Lung (tissue), 12 donors: ENCODE measurements around the gene DRC7. TPM values are rescaled to one million over a fixed set of nuclear protein-coding genes. Genes with fewer than 3 reads are reported as not detected.

Source experiments
- ATAC-seq: fragments of 200-7000 bp; cut with Tn5 transposase; one replicate; pipeline ENCODE4 v1.9.1; 2020; ENCODE audit warnings: moderate number of reproducible peaks; ENCODE audit not compliant: insufficient read depth, low FRiP score
- DNase-seq, 3 donors: peaks; one replicate each; pipeline ENCODE4 v3.0.0-alpha.2; 2013 to 2017
- H3K27ac ChIP-seq, 2 donors: one replicate each; pipeline ENCODE4 v1.5.1; 2013; ENCODE audit warnings: mild to moderate bottlenecking in 2 of 2, moderate library complexity in 2 of 2, control low read depth in 1 of 2, inconsistent platforms in 1 of 2, low read depth in 1 of 2, low read length in 1 of 2
- H3K27me3 ChIP-seq, 3 donors: one replicate each; pipeline ENCODE4 v1.5.1; 2013; ENCODE audit warnings: low read length in 2 of 3; ENCODE audit not compliant: control insufficient read depth in 3 of 3, insufficient read depth in 3 of 3
- H3K36me3 ChIP-seq, 4 donors: one replicate each; pipeline ENCODE4 v1.5.1; 2013; ENCODE audit warnings: low read length in 4 of 4, mild to moderate bottlenecking in 1 of 4, moderate library complexity in 1 of 4; ENCODE audit not compliant: control insufficient read depth in 4 of 4, insufficient read depth in 4 of 4
- H3K4me1 ChIP-seq, 5 donors: one replicate each; pipeline ENCODE4 v1.5.1; 2013; ENCODE audit warnings: low read length in 5 of 5, mild to moderate bottlenecking in 2 of 5, moderate library complexity in 1 of 5; ENCODE audit not compliant: control insufficient read depth in 5 of 5, insufficient read depth in 5 of 5
- H3K4me3 ChIP-seq: one replicate; pipeline ENCODE4 v1.5.1; 2013; ENCODE audit warnings: mild to moderate bottlenecking, control low read depth, moderate library complexity
- H3K9ac ChIP-seq, 2 donors: one replicate each; pipeline ENCODE4 v1.5.1; 2013; ENCODE audit warnings: low read length in 2 of 2, control low read depth in 1 of 2; ENCODE audit not compliant: insufficient read depth in 1 of 2
- H3K9me3 ChIP-seq, 4 donors: one replicate each; pipeline ENCODE4 v1.5.1; 2013; ENCODE audit warnings: low read length in 3 of 4, mild to moderate bottlenecking in 1 of 4, moderate library complexity in 1 of 4; ENCODE audit not compliant: control insufficient read depth in 4 of 4, insufficient read depth in 3 of 4
- CTCF ChIP-seq: IDR thresholded peaks from 2 replicates; pipeline ENCODE4 v1.5.1; 2012; ENCODE audit warnings: mild to moderate bottlenecking; ENCODE audit errors: control extremely low read depth, extremely low read depth
- WGBS, 2 donors: extraction: QIAGEN DNeasy Blood & Tissue Kit; methylation state at CpG; one replicate each; pipeline ENCODE4 v1.1.7; 2013; 5-methylcytosine and 5-hydroxymethylcytosine counted together
- polyA plus RNA-seq, 2 donors: library from polyadenylated mRNA; stranded (reverse); fragments of 200-250 nt; gene quantifications; one replicate each; pipeline ENCODE4 v1.2.1, GENCODE V29; 2013
- total RNA-seq, 2 donors: library from RNA; depleted of rRNA in 1 of 2; stranded (reverse); fragments of >200 nt in 1 of 2; gene quantifications; one replicate each; pipeline ENCODE4 v1.2.1, GENCODE V29; 2014 to 2021
- donor health status: control.
- donor health status: control.
- donor health status: Bipolar disorder and iron deficiency.
- donor health status: healthy.
- donor health status: DM: yes; HTN: yes; CAD: no.

The DRC7 gene
- total and polyA plus RNA-seq, 4 donors = 2.5 to 10.9 (median 6.4) TPM

GRCh38 chr16:57757883-57758282, 63.3 kb downstream of the DRC7 start:
- TF ChIP-seq CTCF = no peak

GRCh38 chr16:57758331-57759117, 63.9 kb downstream of the DRC7 start:
- Histone ChIP-seq H3K27ac (peak overlapping the region in 1 of 2 donors; percentile 14), H3K36me3 (peaks cover 0 to 66% (median 16%) of the 10 kb centered on the region in 4 donors), H3K4me1 (peaks cover 0 to 4% (median 0%) of the 10 kb centered on the region in 5 donors), H3K9me3 (no peaks in the 10 kb centered on the region), H3K4me3 (no peak overlapping the region), H3K27me3 (no peaks in the 10 kb centered on the region), H3K9ac (no peak overlapping the region)
- TF ChIP-seq CTCF = no peak
- peak in 1 of 3 donors; percentile 8 for DNase-seq
- no peak for ATAC-seq
- WGBS, 2 donors = 81 to 85% methylated on average over 28 to 33 of the region's 33 CpGs

More at GRCh38 chr16:57757883-57758282, 63.3 kb downstream of the DRC7 start:
- Histone ChIP-seq H3K4me3 (no peak overlapping the region), H3K27ac (no peak overlapping the region), H3K9ac (no peak overlapping the region), H3K4me1 (peaks cover 0 to 4% (median 0%) of the 10 kb centered on the region in 5 donors), H3K9me3 (no peaks in the 10 kb centered on the region), H3K27me3 (no peaks in the 10 kb centered on the region), H3K36me3 (peaks cover 0 to 65% (median 16%) of the 10 kb centered on the region in 4 donors)
- WGBS, 2 donors = 93 to 96% methylated on average over 7 of the region's 7 CpGs
- DNase-seq (no peak), ATAC-seq (no peak)

GRCh38 chr16:57759131-57759530, 64.5 kb downstream of the DRC7 start:
- ATAC-seq = no peak
- peaks cover 0 to 4% (median 0%) of the 10 kb centered on the region in 5 donors for H3K4me1 ChIP-seq
- no peak for TF ChIP-seq CTCF
- no peak overlapping the region for H3K9ac ChIP-seq
- no peak for DNase-seq
- H3K36me3 ChIP-seq = peaks cover 0 to 63% (median 17%) of the 10 kb centered on the region in 4 donors
- WGBS, 2 donors = 85 to 86% methylated on average over 5 to 7 of the region's 7 CpGs
- H3K4me3 ChIP-seq = no peak overlapping the region
- no peak overlapping the region for H3K27ac ChIP-seq
- no peaks in the 10 kb centered on the region for H3K9me3 ChIP-seq
- H3K27me3 ChIP-seq = no peaks in the 10 kb centered on the region
